Liver (tissue), 9 donors: ENCODE results near the gene NCR2. TPM values are rescaled to one million over a fixed set of nuclear protein-coding genes. Genes with fewer than 3 reads are reported as not detected.

ENCODE experiments used
- DNase-seq: peaks from one replicate; pipeline ENCODE4 v3.0.0-alpha.2; 2017; ENCODE audit warnings: low spot score
- H3K27ac ChIP-seq, 2 donors: one replicate each; pipeline ENCODE4 v1.7.0; 2013; ENCODE audit warnings: inconsistent platforms in 2 of 2, low read length in 2 of 2, control low read depth in 1 of 2, low read depth in 1 of 2, mild to moderate bottlenecking in 1 of 2
- H3K27me3 ChIP-seq, 4 donors: one replicate each; pipeline versions ENCODE4 v1.6.1 to v1.7.0; 2013; ENCODE audit warnings: low read length in 3 of 4, inconsistent platforms in 1 of 4, mild to moderate bottlenecking in 1 of 4, moderate library complexity in 1 of 4; ENCODE audit not compliant: control insufficient read depth in 4 of 4, insufficient read depth in 4 of 4
- H3K36me3 ChIP-seq, 4 donors: one replicate each; pipeline versions ENCODE4 v1.6.1 to v1.7.0; 2013; ENCODE audit warnings: low read length in 3 of 4, mild to moderate bottlenecking in 3 of 4, low read depth in 1 of 4, moderate library complexity in 1 of 4; ENCODE audit not compliant: control insufficient read depth in 4 of 4, insufficient read depth in 3 of 4
- H3K4me1 ChIP-seq, 4 donors: one replicate each; pipeline versions ENCODE4 v1.6.1 to v1.7.0; 2013; ENCODE audit warnings: low read length in 3 of 4, mild to moderate bottlenecking in 3 of 4, moderate library complexity in 1 of 4; ENCODE audit not compliant: control insufficient read depth in 4 of 4, insufficient read depth in 4 of 4
- H3K4me3 ChIP-seq, 3 donors: one replicate each; pipeline versions ENCODE4 v1.6.1 to v1.7.0; 2013; ENCODE audit warnings: low read length in 3 of 3, control low read depth in 1 of 3, low read depth in 1 of 3, mild to moderate bottlenecking in 1 of 3
- H3K9ac ChIP-seq, 2 donors: one replicate each; pipeline ENCODE4 v1.7.0; 2013; ENCODE audit warnings: low read length in 2 of 2, mild to moderate bottlenecking in 2 of 2, moderate library complexity in 2 of 2, control low read depth in 1 of 2, low read depth in 1 of 2
- H3K9me3 ChIP-seq, 4 donors: one replicate each; pipeline versions ENCODE4 v1.6.1 to v1.7.0; 2013; ENCODE audit warnings: low read length in 3 of 4; ENCODE audit not compliant: control insufficient read depth in 4 of 4
- EGR1 ChIP-seq, 2 donors: IDR thresholded peaks; 2 replicates each; pipeline ENCODE4 v1.6.1; 2016 to 2018; ENCODE audit warnings: antibody characterized with exemption in 2 of 2, low read depth in 2 of 2
- FOXA1 ChIP-seq: IDR thresholded peaks from 2 replicates; pipeline ENCODE4 v1.6.1; 2016; ENCODE audit warnings: antibody characterized with exemption
- HNF4A ChIP-seq, 2 donors: conservative IDR thresholded peaks; 2 replicates each; pipeline ENCODE4 v1.6.1; 2016; ENCODE audit warnings: antibody characterized with exemption in 2 of 2, mild to moderate bottlenecking in 2 of 2
- HNF4G ChIP-seq: IDR thresholded peaks from 2 replicates; pipeline ENCODE4 v1.6.1; 2016; ENCODE audit warnings: antibody characterized with exemption
- RAD21 ChIP-seq, 2 donors: IDR thresholded peaks; 2 replicates each; pipeline ENCODE4 v1.6.1; 2016; ENCODE audit warnings: antibody characterized with exemption in 2 of 2, mild to moderate bottlenecking in 2 of 2
- RXRA ChIP-seq, 2 donors: IDR thresholded peaks; 2 replicates each; pipeline ENCODE4 v1.6.1; 2017 to 2018; ENCODE audit warnings: antibody characterized with exemption in 2 of 2, mild to moderate bottlenecking in 1 of 2
- YY1 ChIP-seq: IDR thresholded peaks from 2 replicates; pipeline ENCODE4 v1.6.1; 2016; ENCODE audit warnings: antibody characterized with exemption, mild to moderate bottlenecking
- WGBS: extraction: QIAGEN DNeasy Blood & Tissue Kit; methylation state at CpG from one replicate; pipeline ENCODE4 v1.1.7; 2013; 5-methylcytosine and 5-hydroxymethylcytosine counted together
- polyA plus RNA-seq, 2 donors: library from polyadenylated mRNA; stranded (reverse) in 1 of 2; unstranded in 1 of 2; fragments of 200-250 nt in 1 of 2; fragments of >200 nt in 1 of 2; fragmentation: Nextera tagmentation in 1 of 2; extraction: Ambion mirVana in 1 of 2; gene quantifications; one replicate each; pipeline versions ENCODE4 v1.2.1 to v1.2.3, GENCODE V29; 2013 to 2015
- total RNA-seq, 2 donors: library from RNA; depleted of rRNA; stranded (reverse); fragments of >200 nt; gene quantifications; one replicate each; pipeline ENCODE4 v1.2.3, GENCODE V29; 2014
- TF ChIP-seq, protein P1 (sequence below): IDR thresholded peaks from 2 replicates; pipeline ENCODE4 v1.6.1; 2016; ENCODE audit warnings: antibody characterized with exemption
- TF ChIP-seq, protein P2 (sequence below): fragments of 150-350 bp; IDR thresholded peaks from 2 replicates; pipeline ENCODE4 v1.5.1; 2017; ENCODE audit warnings: improper control_type of control experiment, low read depth, low read length; ENCODE audit not compliant: missing input control
- donor health status: healthy.
- donor health status: healthy.
- donor health status: healthy.
- donor health status: healthy.
- donor health status: healthy.

Gene NCR2
- total and polyA plus RNA-seq, 4 donors, result not detected

DNA sequence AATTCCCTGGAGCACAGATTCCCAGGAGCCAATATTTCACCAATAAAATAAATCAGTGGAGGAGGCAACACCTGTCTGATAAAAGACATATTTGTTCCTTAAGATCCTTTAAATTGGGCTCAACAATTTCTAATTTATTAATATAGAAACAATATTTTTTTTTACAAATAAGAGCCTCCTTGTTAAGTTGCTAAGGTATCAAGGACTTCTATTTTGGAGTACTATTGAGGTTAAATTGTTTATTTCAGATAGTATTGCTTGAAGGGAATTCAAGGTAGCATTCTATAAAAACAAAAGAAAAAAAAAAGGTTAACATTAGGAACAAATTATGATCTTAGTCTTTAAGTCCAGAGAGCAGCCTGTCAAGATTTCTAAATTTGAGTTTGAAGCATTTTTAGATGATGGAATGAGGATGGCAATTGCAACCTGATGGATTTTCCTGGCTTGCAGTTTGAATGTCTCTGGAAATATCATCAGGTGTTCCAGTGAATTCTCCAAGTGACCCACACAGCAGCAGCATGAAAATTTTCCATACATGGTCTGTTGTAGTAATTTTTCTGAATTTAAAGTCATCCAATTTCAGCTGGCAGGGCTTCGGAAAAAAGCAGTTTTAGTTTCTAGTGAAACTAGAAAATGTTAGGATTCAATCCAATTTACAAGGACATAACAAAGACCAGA is 19.3 kb upstream of the NCR2 start (continued):
- TF ChIP-seq HNF4A (conservative IDR thresholded peaks at IDR 0.05) (no peak), HNF4G (no peak)

- H3K27me3 ChIP-seq, result peaks cover 0 to 10% (median 3%) of the 10 kb centered on the region in 4 donors
- no peak overlapping the region for H3K4me3 ChIP-seq
- no peaks in the 10 kb centered on the region for H3K36me3 ChIP-seq
- H3K4me1 ChIP-seq, result peaks cover 0 to 8% (median 5%) of the 10 kb centered on the region in 4 donors
- no peak overlapping the region for H3K27ac ChIP-seq
- H3K9me3 ChIP-seq, result no peaks in the 10 kb centered on the region
- no peak for TF ChIP-seq RAD21 (IDR thresholded peaks at IDR 0.05)
- TF ChIP-seq, protein P1, sequence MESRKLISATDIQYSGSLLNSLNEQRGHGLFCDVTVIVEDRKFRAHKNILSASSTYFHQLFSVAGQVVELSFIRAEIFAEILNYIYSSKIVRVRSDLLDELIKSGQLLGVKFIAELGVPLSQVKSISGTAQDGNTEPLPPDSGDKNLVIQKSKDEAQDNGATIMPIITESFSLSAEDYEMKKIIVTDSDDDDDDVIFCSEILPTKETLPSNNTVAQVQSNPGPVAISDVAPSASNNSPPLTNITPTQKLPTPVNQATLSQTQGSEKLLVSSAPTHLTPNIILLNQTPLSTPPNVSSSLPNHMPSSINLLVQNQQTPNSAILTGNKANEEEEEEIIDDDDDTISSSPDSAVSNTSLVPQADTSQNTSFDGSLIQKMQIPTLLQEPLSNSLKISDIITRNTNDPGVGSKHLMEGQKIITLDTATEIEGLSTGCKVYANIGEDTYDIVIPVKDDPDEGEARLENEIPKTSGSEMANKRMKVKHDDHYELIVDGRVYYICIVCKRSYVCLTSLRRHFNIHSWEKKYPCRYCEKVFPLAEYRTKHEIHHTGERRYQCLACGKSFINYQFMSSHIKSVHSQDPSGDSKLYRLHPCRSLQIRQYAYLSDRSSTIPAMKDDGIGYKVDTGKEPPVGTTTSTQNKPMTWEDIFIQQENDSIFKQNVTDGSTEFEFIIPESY, result no peak
- no peak for TF ChIP-seq HNF4G
- no peak for TF ChIP-seq EGR1 (IDR thresholded peaks at IDR 0.05; ENCODE audit: low read depth in 2 of 2)
- no peak for TF ChIP-seq YY1
- no peak for TF ChIP-seq HNF4A (conservative IDR thresholded peaks at IDR 0.05)
- TF ChIP-seq FOXA1, result no peak
- 26% methylated on average over 9 of the region's 9 CpGs for WGBS
- DNase-seq, result no peak
- H3K9ac ChIP-seq, result no peak overlapping the region
Measured at GRCh38 chr6:41318261-41318653, 17.2 kb upstream of the NCR2 start.

DNA sequence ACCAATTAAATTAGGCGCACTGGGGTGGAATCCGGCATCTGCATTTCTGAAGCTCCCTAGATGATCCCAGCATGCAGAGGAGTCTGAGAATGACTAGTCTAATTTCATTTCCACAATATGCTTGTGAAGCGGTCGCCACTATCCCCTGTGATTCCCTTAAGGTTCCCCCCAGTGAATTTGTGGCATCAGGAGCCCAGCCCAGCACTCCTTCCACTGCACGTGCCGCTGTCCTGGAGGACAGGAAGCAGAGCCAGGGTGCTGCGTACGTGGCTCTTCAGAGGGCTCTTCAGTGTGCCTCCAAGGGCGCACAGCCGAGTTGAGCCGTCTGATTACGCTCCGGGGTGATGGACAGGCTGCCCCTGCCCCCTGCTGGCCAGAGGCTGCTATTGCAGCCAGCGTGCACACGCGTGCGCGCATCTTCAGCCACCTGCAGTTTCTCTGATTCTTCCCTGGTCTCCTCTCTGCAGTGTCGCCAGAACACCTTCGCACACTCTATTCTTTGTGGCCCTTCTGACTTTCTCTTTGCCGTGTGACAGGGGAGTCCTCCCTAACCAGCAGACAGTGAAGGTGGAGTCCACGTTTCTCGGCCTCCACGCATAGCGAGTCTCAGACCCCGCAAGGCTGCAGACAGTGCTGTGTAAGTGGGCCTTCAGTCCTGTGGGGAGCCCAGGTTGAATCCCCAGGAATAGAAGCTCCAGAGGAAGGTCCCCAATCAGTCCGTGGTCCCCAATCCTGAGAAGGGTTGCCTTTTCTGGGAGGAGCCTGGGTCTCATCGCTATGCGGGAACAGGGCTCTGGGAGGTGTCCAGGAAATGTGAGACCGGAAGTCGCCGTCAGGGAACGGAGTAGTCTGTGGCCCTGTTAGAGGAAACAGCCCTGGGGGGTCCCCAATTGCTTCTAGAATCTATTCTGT is 16.5 kb upstream of the NCR2 start:
- H3K9me3 ChIP-seq, result no peaks in the 10 kb centered on the region
- no peak overlapping the region for H3K27ac ChIP-seq
- TF ChIP-seq RAD21 (IDR thresholded peaks at IDR 0.05) (peak; percentile 84 to 94), RXRA (IDR thresholded peaks at IDR 0.05) (no peak)
- TF ChIP-seq, protein P2, sequence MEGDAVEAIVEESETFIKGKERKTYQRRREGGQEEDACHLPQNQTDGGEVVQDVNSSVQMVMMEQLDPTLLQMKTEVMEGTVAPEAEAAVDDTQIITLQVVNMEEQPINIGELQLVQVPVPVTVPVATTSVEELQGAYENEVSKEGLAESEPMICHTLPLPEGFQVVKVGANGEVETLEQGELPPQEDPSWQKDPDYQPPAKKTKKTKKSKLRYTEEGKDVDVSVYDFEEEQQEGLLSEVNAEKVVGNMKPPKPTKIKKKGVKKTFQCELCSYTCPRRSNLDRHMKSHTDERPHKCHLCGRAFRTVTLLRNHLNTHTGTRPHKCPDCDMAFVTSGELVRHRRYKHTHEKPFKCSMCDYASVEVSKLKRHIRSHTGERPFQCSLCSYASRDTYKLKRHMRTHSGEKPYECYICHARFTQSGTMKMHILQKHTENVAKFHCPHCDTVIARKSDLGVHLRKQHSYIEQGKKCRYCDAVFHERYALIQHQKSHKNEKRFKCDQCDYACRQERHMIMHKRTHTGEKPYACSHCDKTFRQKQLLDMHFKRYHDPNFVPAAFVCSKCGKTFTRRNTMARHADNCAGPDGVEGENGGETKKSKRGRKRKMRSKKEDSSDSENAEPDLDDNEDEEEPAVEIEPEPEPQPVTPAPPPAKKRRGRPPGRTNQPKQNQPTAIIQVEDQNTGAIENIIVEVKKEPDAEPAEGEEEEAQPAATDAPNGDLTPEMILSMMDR, result peak; percentile 99
- peak overlapping the region in 2 of 3 donors; percentile 17 to 31 for H3K4me3 ChIP-seq
- peak; percentile 84 for DNase-seq
- peaks cover 0 to 8% (median 5%) of the 10 kb centered on the region in 4 donors for H3K4me1 ChIP-seq
- H3K27me3 ChIP-seq, result peaks cover 0 to 12% (median 3%) of the 10 kb centered on the region in 4 donors
- 23% methylated on average over 33 of the region's 33 CpGs for WGBS
- no peaks in the 10 kb centered on the region for H3K36me3 ChIP-seq
- no peak overlapping the region for H3K9ac ChIP-seq

DNA sequence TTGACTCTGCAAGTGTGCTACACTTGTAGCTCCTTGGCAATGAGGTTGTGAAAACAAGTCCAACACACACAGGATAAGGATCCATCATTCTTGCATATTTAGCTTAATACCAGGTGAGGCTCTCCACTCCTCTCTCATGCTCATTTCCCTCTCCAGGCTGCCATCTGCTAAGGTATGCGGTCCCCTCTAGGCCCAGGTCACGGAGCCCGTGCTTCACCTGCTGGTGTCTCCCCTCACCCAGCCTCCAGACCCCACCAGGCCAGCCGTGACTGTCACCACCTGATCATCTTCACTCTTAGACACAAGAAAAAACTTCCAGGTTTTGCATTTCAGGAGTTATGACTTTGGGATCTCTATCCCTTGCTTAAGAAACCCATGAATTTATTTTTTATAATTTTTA is 14.2 kb upstream of the NCR2 start:
- Histone ChIP-seq H3K4me3 (no peak overlapping the region), H3K9me3 (no peaks in the 10 kb centered on the region), H3K9ac (no peak overlapping the region), H3K27me3 (peaks cover 0 to 21% (median 2%) of the 10 kb centered on the region in 4 donors), H3K4me1 (peaks cover 0 to 8% (median 5%) of the 10 kb centered on the region in 4 donors), H3K36me3 (no peaks in the 10 kb centered on the region), H3K27ac (no peak overlapping the region)
- no peak for DNase-seq
- 77% methylated on average over 4 of the region's 4 CpGs for WGBS
- TF ChIP-seq, protein P1, result no peak
